Urinary bladder (tissue), 4 donors: ENCODE measurements around the gene NHP2. TPM values are rescaled to one million over a fixed set of nuclear protein-coding genes. Genes with fewer than 3 reads are reported as not detected.
"Not testable (repeated sequence)": the region's sequence is repeated elsewhere in the genome, so short reads cannot be mapped to it uniquely, and the experiment has no call there.

ENCODE experiments used
- DNase-seq: peaks from one replicate; pipeline ENCODE4 v3.0.0-alpha.2; 2015; ENCODE audit errors: extremely low spot score
- H3K27ac ChIP-seq: one replicate; pipeline ENCODE4 v1.5.1; 2013; ENCODE audit warnings: low read depth, mild to moderate bottlenecking, moderate library complexity
- H3K36me3 ChIP-seq: one replicate; pipeline ENCODE4 v1.6.1; 2013; ENCODE audit warnings: mild to moderate bottlenecking, moderate library complexity; ENCODE audit not compliant: insufficient read depth
- H3K4me1 ChIP-seq: one replicate; pipeline ENCODE4 v1.6.1; 2013; ENCODE audit warnings: mild to moderate bottlenecking, moderate library complexity; ENCODE audit not compliant: insufficient read depth
- H3K4me3 ChIP-seq: one replicate; pipeline ENCODE4 v1.5.1; 2013; ENCODE audit warnings: low read depth, low read length
- WGBS: extraction: QIAGEN DNeasy Blood & Tissue Kit; methylation state at CpG from one replicate; pipeline ENCODE4 v1.1.7; 2013; 5-methylcytosine and 5-hydroxymethylcytosine counted together
- polyA plus RNA-seq: library from polyadenylated mRNA; stranded (reverse); fragments of 200-250 nt; gene quantifications from one replicate; pipeline ENCODE4 v1.2.3, GENCODE V29; 2013
- total RNA-seq: library from RNA; depleted of rRNA; stranded (reverse); fragments of >200 nt; gene quantifications from one replicate; pipeline ENCODE4 v1.2.3, GENCODE V29; 2014
- donor health status: healthy with polysubstance abuse.
- donor health status: healthy.

The NHP2 gene
- total RNA-seq = 44.0 TPM
- polyA plus RNA-seq = 203 TPM

- no peaks in the 10 kb centered on the region for H3K4me1 ChIP-seq
- WGBS = 2% methylated on average over 68 of the region's 68 CpGs
- peak; percentile 99 for DNase-seq
- no peaks in the 10 kb centered on the region for H3K36me3 ChIP-seq
- H3K4me3 ChIP-seq = peak within 1 kb of the TSS; percentile 58
- no peak within 1 kb of the TSS for H3K27ac ChIP-seq
Measured at GRCh38 chr5:178153530-178154340, at the start of gene NHP2. NHP2 (minus strand) TSS chr5:178153885; CDS start chr5:178153817, 68 bp downstream.

DNA sequence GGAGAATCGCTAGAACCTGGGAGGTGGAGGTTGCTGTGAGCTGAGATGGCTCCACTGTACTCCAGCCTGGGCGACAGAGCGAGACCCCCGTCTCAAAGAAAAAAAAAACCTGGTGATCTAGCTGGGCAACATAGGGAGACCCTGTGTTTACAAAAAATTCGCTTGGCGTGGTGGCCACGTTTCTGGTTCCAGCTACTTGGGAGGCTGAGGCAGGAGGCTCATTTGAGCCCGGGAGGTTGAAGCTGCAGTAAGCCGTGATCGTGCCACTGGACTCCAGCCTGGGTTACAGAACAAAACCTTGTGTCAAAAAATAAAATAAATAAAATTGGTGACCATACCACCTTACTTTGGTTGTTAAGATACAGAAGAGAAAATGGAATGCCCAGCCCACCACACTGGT, 48.9 kb upstream of the NHP2 start:
- WGBS = 95% methylated on average over 10 of the region's 10 CpGs
- Histone ChIP-seq H3K27ac (no peak overlapping the region), H3K4me3 (no peak overlapping the region), H3K4me1 (no peaks in the 10 kb centered on the region), H3K36me3 (no peaks in the 10 kb centered on the region)
- DNase-seq = no peak

DNA sequence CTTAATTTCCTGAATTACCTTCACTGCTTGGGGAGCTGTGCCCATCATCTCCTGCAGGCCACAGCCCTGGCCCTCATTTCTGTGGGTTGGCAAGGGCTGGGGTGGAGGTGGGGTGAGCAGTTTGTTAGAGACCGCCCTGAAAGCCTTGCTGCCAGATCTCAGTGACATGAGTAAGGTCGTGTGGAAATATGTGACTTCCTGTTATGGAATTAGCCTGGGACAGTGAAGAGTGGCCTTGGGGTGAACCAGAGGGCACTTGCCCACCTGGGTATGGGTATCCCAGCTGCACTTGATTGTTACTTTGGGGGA, 48.2 kb upstream of the NHP2 start:
- no peak for DNase-seq
- no peak overlapping the region for H3K27ac ChIP-seq
- WGBS = 36% methylated on average over 2 of the region's 2 CpGs

DNA sequence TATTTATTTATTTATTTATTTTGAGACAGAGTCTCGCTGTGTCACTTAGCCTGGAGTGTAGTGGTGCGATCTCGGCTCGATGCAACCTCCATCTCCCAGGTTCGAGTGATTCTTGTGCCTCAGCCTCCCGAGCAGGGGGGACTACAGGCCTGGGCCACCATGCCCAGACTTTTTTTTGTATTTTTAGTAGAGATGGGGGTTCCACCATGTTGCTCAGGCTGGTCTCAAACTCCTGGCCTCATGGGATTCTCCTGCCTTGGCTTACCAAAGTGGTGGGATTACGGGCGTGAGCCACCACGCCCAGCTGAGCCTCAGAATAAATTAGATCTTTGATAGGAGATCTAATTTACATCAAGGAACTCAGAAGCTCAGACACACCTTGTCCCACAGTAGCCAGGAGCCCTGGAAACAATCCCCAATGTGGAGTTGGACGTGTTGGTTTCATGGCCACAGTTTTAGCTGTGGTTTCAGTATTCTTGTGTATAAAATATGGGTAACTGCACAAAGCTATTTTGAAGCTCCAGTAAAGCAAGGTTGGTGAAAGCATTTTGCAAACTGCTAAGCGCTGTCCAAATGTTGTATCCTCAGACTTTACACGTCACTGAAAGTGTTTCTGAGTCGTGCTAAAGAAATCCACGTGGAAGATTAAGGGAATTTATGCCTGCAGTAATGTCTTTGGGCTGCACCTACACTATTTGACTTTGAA, 47.7 kb upstream of the NHP2 start:
- Histone ChIP-seq H3K27ac (no peak overlapping the region), H3K36me3 (no peaks in the 10 kb centered on the region), H3K4me3 (no peak overlapping the region), H3K4me1 (no peaks in the 10 kb centered on the region)
- DNase-seq = no peak
- 78% methylated on average over 14 of the region's 14 CpGs for WGBS

More for the DNA sequence above, 48.2 kb upstream of the NHP2 start:
- Histone ChIP-seq H3K36me3 (no peaks in the 10 kb centered on the region), H3K4me3 (no peak overlapping the region), H3K4me1 (no peaks in the 10 kb centered on the region)

DNA sequence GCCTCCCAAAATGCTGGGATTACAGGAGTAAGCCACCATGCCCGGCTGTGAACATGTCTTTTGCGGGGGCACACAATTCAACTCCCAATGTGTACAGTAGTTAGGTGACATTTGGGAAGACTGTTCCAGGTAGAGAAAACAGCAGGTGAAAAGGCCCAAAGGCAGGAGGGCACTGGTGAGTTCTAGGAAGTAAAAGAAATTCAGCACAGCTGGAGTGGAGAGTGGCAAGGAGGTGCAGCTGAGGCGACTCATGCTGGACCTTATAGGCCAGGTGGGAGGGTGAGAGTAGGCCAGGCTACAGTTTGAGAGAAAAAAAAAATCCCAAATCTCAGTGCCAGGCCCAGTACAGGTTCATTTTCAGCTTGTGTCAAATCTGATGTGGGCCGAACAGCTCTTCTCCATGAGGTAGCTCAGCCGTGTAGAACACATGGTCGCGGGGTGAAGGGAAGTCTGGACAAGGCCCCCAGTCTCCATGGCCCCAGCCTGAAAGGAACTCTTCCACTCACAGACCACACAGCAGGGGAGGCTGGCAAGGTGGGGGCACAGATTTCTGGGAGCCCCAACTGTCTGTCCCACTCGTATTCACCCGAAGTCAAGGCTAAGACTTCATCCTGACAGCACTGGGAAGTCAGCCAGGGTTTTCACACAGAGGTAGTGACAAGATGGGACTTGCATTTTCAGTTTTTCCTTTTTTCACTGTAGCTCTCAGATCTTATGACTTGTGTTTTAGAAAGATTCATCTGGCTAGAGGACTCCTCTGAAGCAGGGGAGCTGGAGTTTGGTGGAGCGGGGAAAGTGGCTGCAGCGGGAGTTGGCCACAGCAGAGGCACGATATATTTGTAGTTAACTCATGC, 46.1 kb upstream of the NHP2 start:
- H3K4me3 ChIP-seq = no peak overlapping the region
- no peak overlapping the region for H3K27ac ChIP-seq
- H3K4me1 ChIP-seq = no peaks in the 10 kb centered on the region
- no peaks in the 10 kb centered on the region for H3K36me3 ChIP-seq
- no peak for DNase-seq
- WGBS = 76% methylated on average over 12 of the region's 12 CpGs

- no peak for DNase-seq
- H3K36me3 ChIP-seq = no peaks in the 10 kb centered on the region
- no peak overlapping the region for H3K27ac ChIP-seq
- WGBS = 81% methylated on average over 11 of the region's 11 CpGs
- H3K4me1 ChIP-seq = no peaks in the 10 kb centered on the region
- H3K4me3 ChIP-seq = no peak overlapping the region
Measured at GRCh38 chr5:178198706-178199105, 45.0 kb upstream of the NHP2 start.

GRCh38 chr5:178198151-178198550, 44.5 kb upstream of the NHP2 start:
- not testable (repeated sequence) for H3K4me3 ChIP-seq, H3K27ac ChIP-seq, H3K36me3 ChIP-seq, DNase-seq, H3K4me1 ChIP-seq
- WGBS = 65% methylated on average over 11 of the region's 11 CpGs

DNA sequence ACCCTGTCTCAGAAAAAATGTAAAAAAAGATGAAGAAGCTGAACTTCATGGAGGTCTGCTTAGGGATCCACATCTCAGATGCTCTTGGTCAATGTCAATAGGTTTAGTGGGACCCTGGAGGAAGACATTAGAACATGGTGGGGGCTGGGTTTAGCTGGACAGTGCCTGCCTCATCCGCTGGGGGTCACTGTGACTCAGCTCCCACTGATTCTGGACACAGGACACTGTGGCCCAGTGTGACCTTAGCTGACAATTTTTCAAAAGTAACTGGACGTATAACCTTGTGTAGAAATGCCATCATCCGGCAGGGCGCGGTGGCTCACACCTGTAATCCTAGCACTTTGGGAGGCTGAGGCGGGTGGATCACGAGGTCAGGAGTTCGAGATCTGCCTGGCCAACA, 43.3 kb upstream of the NHP2 start:
- Histone ChIP-seq H3K4me3 (no peak overlapping the region), H3K27ac (no peak overlapping the region), H3K36me3 (no peaks in the 10 kb centered on the region), H3K4me1 (no peaks in the 10 kb centered on the region)
- WGBS = 87% methylated on average over 8 of the region's 8 CpGs
- DNase-seq = no peak

GRCh38 chr5:178196281-178196812, 42.7 kb upstream of the NHP2 start:
- 67% methylated on average over 7 of the region's 7 CpGs for WGBS
- no peak for DNase-seq

DNA sequence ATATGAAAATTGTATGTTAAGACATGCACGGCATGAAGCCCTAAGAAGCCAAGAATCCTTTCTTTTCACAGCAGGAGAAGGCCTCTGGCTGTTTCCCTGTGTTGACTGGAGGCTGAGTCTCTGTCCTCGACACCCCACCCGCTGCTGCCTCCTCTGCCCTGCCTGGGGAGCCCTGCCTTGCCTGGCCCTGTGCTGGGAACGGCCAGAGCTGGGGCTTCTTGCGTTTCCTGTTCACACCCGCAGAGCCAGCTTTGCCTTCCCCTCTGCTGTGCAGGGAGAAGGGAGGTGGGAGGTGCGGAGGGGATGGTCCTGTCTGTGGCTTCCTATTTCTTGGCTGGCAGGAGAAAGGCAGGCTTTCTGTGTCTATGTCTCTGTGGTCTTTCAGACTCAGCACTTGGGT, 40.3 kb upstream of the NHP2 start:
- Histone ChIP-seq H3K4me3 (no peak overlapping the region), H3K36me3 (no peaks in the 10 kb centered on the region), H3K4me1 (no peaks in the 10 kb centered on the region), H3K27ac (no peak overlapping the region)
- DNase-seq = no peak
- WGBS = 24% methylated on average over 7 of the region's 7 CpGs

More at GRCh38 chr5:178196281-178196812, 42.7 kb upstream of the NHP2 start:
- Histone ChIP-seq H3K4me3 (no peak overlapping the region), H3K4me1 (no peaks in the 10 kb centered on the region), H3K27ac (no peak overlapping the region), H3K36me3 (no peaks in the 10 kb centered on the region)

DNA sequence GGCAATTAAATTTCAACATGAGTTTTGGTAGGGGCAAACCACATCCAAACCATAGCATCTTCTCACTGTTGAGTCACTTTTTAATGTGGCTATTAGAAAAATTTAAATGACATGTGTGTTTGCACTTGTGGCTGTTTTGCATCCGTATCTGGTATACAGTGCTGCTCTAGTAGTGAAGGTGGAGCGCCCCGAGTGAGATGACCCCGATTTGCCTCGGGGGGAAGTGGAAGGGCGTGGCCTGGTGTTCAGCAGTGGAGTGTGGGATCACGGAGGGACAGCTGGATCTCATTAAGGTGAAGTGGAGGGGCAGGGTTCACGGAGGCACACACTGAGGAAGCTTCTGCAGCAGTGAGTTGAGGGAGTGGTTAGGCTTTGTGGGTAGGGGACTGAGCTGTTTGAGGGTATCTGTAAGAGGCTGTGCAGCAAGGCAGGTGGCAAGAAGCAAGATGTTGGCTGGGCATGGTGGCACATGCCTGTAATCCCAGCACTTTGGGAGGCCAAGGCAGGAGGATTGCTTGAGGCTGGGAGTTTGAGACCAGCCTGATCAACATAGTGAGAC, 39.6 kb upstream of the NHP2 start:
- no peak for DNase-seq
- 59% methylated on average over 8 of the region's 8 CpGs for WGBS
- no peak overlapping the region for H3K4me3 ChIP-seq
- no peak overlapping the region for H3K27ac ChIP-seq
- H3K4me1 ChIP-seq = no peaks in the 10 kb centered on the region
- H3K36me3 ChIP-seq = no peaks in the 10 kb centered on the region

- no peak overlapping the region for H3K27ac ChIP-seq
- no peak for DNase-seq
- H3K36me3 ChIP-seq = no peaks in the 10 kb centered on the region
- H3K4me3 ChIP-seq = no peak overlapping the region
- WGBS = 89% methylated on average over 7 of the region's 7 CpGs
- H3K4me1 ChIP-seq = no peaks in the 10 kb centered on the region
Measured at GRCh38 chr5:178192787-178193186, 39.1 kb upstream of the NHP2 start.

GRCh38 chr5:178192244-178192643, 38.6 kb upstream of the NHP2 start:
- Histone ChIP-seq H3K4me1 (no peaks in the 10 kb centered on the region), H3K36me3 (no peaks in the 10 kb centered on the region), H3K27ac (no peak overlapping the region), H3K4me3 (no peak overlapping the region)
- 61% methylated on average over 2 of the region's 2 CpGs for WGBS
- no peak for DNase-seq
